BE2C (cell line): ENCODE measurements around the gene GOLGA8S.
"Not testable (repeated sequence)": the region's sequence is repeated elsewhere in the genome, so short reads cannot be mapped to it uniquely, and the experiment has no call there.

Experiments
- DNase-seq: peaks from one replicate; pipeline ENCODE4 v3.0.0-alpha.2; 2020
- H3K27me3 ChIP-seq: fragments of 250-450 bp; sonication (Bioruptor Pico); 2 replicates; pipeline ENCODE4 v1.5.1; 2020; ENCODE audit warnings: mild to moderate bottlenecking
- H3K36me3 ChIP-seq: fragments of 250-450 bp; sonication (Bioruptor Pico); 2 replicates; pipeline ENCODE4 v1.5.1; 2020; ENCODE audit warnings: mild to moderate bottlenecking
- H3K4me1 ChIP-seq: fragments of 250-450 bp; sonication (Bioruptor Pico); 2 replicates; pipeline ENCODE4 v1.5.1; 2020
- H3K4me3 ChIP-seq: 2 replicates; pipeline ENCODE4 v1.5.1; 2011; ENCODE audit warnings: low read depth, low read length
- H3K9me3 ChIP-seq: fragments of 250-450 bp; sonication (Bioruptor Pico); 2 replicates; pipeline ENCODE4 v1.5.1; 2020
- CTCF ChIP-seq: IDR thresholded peaks from 2 replicates; pipeline ENCODE4 v1.5.1; 2012; ENCODE audit warnings: mild to moderate bottlenecking, low read depth, low read length

Gene GOLGA8S

GRCh38 chr15:23378946-23379345, 24.4 kb downstream of the GOLGA8S start:
- not testable (repeated sequence) for DNase-seq, H3K4me3 ChIP-seq, H3K36me3 ChIP-seq, H3K4me1 ChIP-seq, H3K9me3 ChIP-seq, H3K27me3 ChIP-seq

GRCh38 chr15:23380700-23381099, 26.2 kb downstream of the GOLGA8S start:
- DNase-seq, H3K4me1 ChIP-seq, H3K27me3 ChIP-seq, H3K4me3 ChIP-seq, H3K36me3 ChIP-seq, H3K9me3 ChIP-seq: not testable (repeated sequence)

- not testable (repeated sequence) for DNase-seq, H3K4me1 ChIP-seq, H3K36me3 ChIP-seq, H3K27me3 ChIP-seq, H3K4me3 ChIP-seq, H3K9me3 ChIP-seq
These were observed 26.6 kb downstream of the GOLGA8S start for GRCh38 chr15:23381192-23381591.

GRCh38 chr15:23384371-23384770, 29.8 kb downstream of the GOLGA8S start:
- Histone ChIP-seq H3K27me3 (no peaks in the 10 kb centered on the region), H3K9me3 (no peaks in the 10 kb centered on the region), H3K4me3 (no peak overlapping the region), H3K4me1 (no peaks in the 10 kb centered on the region), H3K36me3 (no peaks in the 10 kb centered on the region)
- no peak for TF ChIP-seq CTCF
- DNase-seq, result no peak

- H3K27me3 ChIP-seq, result no peaks in the 10 kb centered on the region
- no peaks in the 10 kb centered on the region for H3K4me1 ChIP-seq
- no peaks in the 10 kb centered on the region for H3K36me3 ChIP-seq
- no peak for TF ChIP-seq CTCF
- H3K9me3 ChIP-seq, result no peaks in the 10 kb centered on the region
- no peak for DNase-seq
- H3K4me3 ChIP-seq, result no peak overlapping the region
These were observed 31.4 kb downstream of the GOLGA8S start for GRCh38 chr15:23385886-23386430.

GRCh38 chr15:23387621-23388190, 33.2 kb downstream of the GOLGA8S start:
- no peak overlapping the region for H3K4me3 ChIP-seq
- H3K27me3 ChIP-seq, result no peaks in the 10 kb centered on the region
- H3K4me1 ChIP-seq, result no peaks in the 10 kb centered on the region
- no peaks in the 10 kb centered on the region for H3K9me3 ChIP-seq
- no peaks in the 10 kb centered on the region for H3K36me3 ChIP-seq
- DNase-seq, result no peak
- TF ChIP-seq CTCF, result no peak

- Histone ChIP-seq H3K27me3 (no peaks in the 10 kb centered on the region), H3K9me3 (no peaks in the 10 kb centered on the region), H3K4me1 (no peaks in the 10 kb centered on the region), H3K4me3 (no peak overlapping the region), H3K36me3 (no peaks in the 10 kb centered on the region)
- no peak for DNase-seq
- no peak for TF ChIP-seq CTCF
These were observed 40.6 kb downstream of the GOLGA8S start for GRCh38 chr15:23395030-23395692.
